Measurements from ENCODE around the gene SPRY1.
A peak's percentile ranks its signal among the peaks of the same experiment; 100 is the strongest.

The SPRY1 gene

GRCh38 chr4:123396307-123397143, at the start of gene SPRY1:
Gene SPRY1 (plus strand): TSS chr4:123396795. CDS start chr4:123401592, 4,797 bp downstream.
- H3K36me3 Mint-ChIP-seq (ENCODE audit: low read depth), result peaks cover 11% of the 10 kb centered on the region
- H3K9me3 Mint-ChIP-seq, result no peaks in the 10 kb centered on the region

GRCh38 chr4:123346951-123347350, 49.6 kb upstream of the SPRY1 start:
- Mint-ChIP-seq H3K4me1 (ENCODE audit: low read depth) (peaks cover 9% of the 10 kb centered on the region), H3K27me3 (ENCODE audit: low read depth) (peaks cover 11% of the 10 kb centered on the region), H3K27ac (no peak overlapping the region), H3K4me3 (no peak overlapping the region), H3K9me3 (no peaks in the 10 kb centered on the region), H3K36me3 (ENCODE audit: low read depth) (no peaks in the 10 kb centered on the region)

More at GRCh38 chr4:123396307-123397143, at the start of gene SPRY1:
- H3K27ac Mint-ChIP-seq, result peak within 1 kb of the TSS; percentile 69
- peaks cover 29% of the 10 kb centered on the region for H3K4me1 Mint-ChIP-seq (ENCODE audit: low read depth)
- H3K27me3 Mint-ChIP-seq (ENCODE audit: low read depth), result peaks cover 9% of the 10 kb centered on the region
- H3K4me3 Mint-ChIP-seq, result peak within 1 kb of the TSS; percentile 89

- H3K9me3 Mint-ChIP-seq, result no peaks in the 10 kb centered on the region
- no peak overlapping the region for H3K4me3 Mint-ChIP-seq
- no peak overlapping the region for H3K27ac Mint-ChIP-seq
- H3K4me1 Mint-ChIP-seq (ENCODE audit: low read depth), result peaks cover 17% of the 10 kb centered on the region
- peaks cover 13% of the 10 kb centered on the region for H3K27me3 Mint-ChIP-seq (ENCODE audit: low read depth)
- H3K36me3 Mint-ChIP-seq (ENCODE audit: low read depth), result no peaks in the 10 kb centered on the region
Observed at GRCh38 chr4:123348946-123349345, 47.6 kb upstream of the SPRY1 start.

- Mint-ChIP-seq H3K4me1 (ENCODE audit: low read depth) (peaks cover 17% of the 10 kb centered on the region), H3K27me3 (ENCODE audit: low read depth) (peaks cover 15% of the 10 kb centered on the region), H3K27ac (no peak overlapping the region), H3K4me3 (no peak overlapping the region), H3K36me3 (ENCODE audit: low read depth) (no peaks in the 10 kb centered on the region), H3K9me3 (no peaks in the 10 kb centered on the region)
Observed at GRCh38 chr4:123349421-123350190, 47.0 kb upstream of the SPRY1 start.

GRCh38 chr4:123350191-123350544, 46.4 kb upstream of the SPRY1 start:
- Mint-ChIP-seq H3K36me3 (ENCODE audit: low read depth) (no peaks in the 10 kb centered on the region), H3K4me3 (no peak overlapping the region), H3K4me1 (ENCODE audit: low read depth) (peaks cover 17% of the 10 kb centered on the region), H3K27ac (no peak overlapping the region), H3K27me3 (ENCODE audit: low read depth) (peaks cover 15% of the 10 kb centered on the region), H3K9me3 (no peaks in the 10 kb centered on the region)

- Mint-ChIP-seq H3K36me3 (ENCODE audit: low read depth) (no peaks in the 10 kb centered on the region), H3K4me1 (ENCODE audit: low read depth) (peaks cover 17% of the 10 kb centered on the region), H3K27ac (no peak overlapping the region), H3K27me3 (ENCODE audit: low read depth) (peaks cover 15% of the 10 kb centered on the region), H3K4me3 (no peak overlapping the region), H3K9me3 (no peaks in the 10 kb centered on the region)
Observed at GRCh38 chr4:123350726-123351125, 45.9 kb upstream of the SPRY1 start.

GRCh38 chr4:123351713-123352112, 44.9 kb upstream of the SPRY1 start:
- Mint-ChIP-seq H3K27ac (no peak overlapping the region), H3K9me3 (no peaks in the 10 kb centered on the region), H3K36me3 (ENCODE audit: low read depth) (no peaks in the 10 kb centered on the region), H3K27me3 (ENCODE audit: low read depth) (peaks cover 11% of the 10 kb centered on the region), H3K4me1 (ENCODE audit: low read depth) (peaks cover 12% of the 10 kb centered on the region), H3K4me3 (no peak overlapping the region)

- H3K4me3 Mint-ChIP-seq, result no peak overlapping the region
- H3K27me3 Mint-ChIP-seq (ENCODE audit: low read depth), result peaks cover 8% of the 10 kb centered on the region
- H3K27ac Mint-ChIP-seq, result no peak overlapping the region
- H3K9me3 Mint-ChIP-seq, result no peaks in the 10 kb centered on the region
- peaks cover 8% of the 10 kb centered on the region for H3K4me1 Mint-ChIP-seq (ENCODE audit: low read depth)
- H3K36me3 Mint-ChIP-seq (ENCODE audit: low read depth), result no peaks in the 10 kb centered on the region
Observed at GRCh38 chr4:123352240-123352945, 44.2 kb upstream of the SPRY1 start.

- H3K36me3 Mint-ChIP-seq (ENCODE audit: low read depth), result no peaks in the 10 kb centered on the region
- no peak overlapping the region for H3K4me3 Mint-ChIP-seq
- H3K4me1 Mint-ChIP-seq (ENCODE audit: low read depth), result peaks cover 8% of the 10 kb centered on the region
- peaks cover 8% of the 10 kb centered on the region for H3K27me3 Mint-ChIP-seq (ENCODE audit: low read depth)
- H3K9me3 Mint-ChIP-seq, result no peaks in the 10 kb centered on the region
- H3K27ac Mint-ChIP-seq, result no peak overlapping the region
Observed at GRCh38 chr4:123352966-123353365, 43.6 kb upstream of the SPRY1 start.

- Mint-ChIP-seq H3K4me3 (no peak overlapping the region), H3K27ac (no peak overlapping the region), H3K9me3 (no peaks in the 10 kb centered on the region), H3K36me3 (ENCODE audit: low read depth) (no peaks in the 10 kb centered on the region), H3K27me3 (ENCODE audit: low read depth) (peaks cover 8% of the 10 kb centered on the region), H3K4me1 (ENCODE audit: low read depth) (peaks cover 8% of the 10 kb centered on the region)
Observed at GRCh38 chr4:123353656-123354055, 42.9 kb upstream of the SPRY1 start.

GRCh38 chr4:123354701-123355100, 41.9 kb upstream of the SPRY1 start:
- no peak overlapping the region for H3K4me3 Mint-ChIP-seq
- H3K27ac Mint-ChIP-seq, result no peak overlapping the region
- H3K27me3 Mint-ChIP-seq (ENCODE audit: low read depth), result peaks cover 4% of the 10 kb centered on the region
- H3K9me3 Mint-ChIP-seq, result no peaks in the 10 kb centered on the region
- H3K36me3 Mint-ChIP-seq (ENCODE audit: low read depth), result no peaks in the 10 kb centered on the region
- H3K4me1 Mint-ChIP-seq (ENCODE audit: low read depth), result peaks cover 8% of the 10 kb centered on the region

GRCh38 chr4:123356921-123357320, 39.7 kb upstream of the SPRY1 start:
- peaks cover 8% of the 10 kb centered on the region for H3K4me1 Mint-ChIP-seq (ENCODE audit: low read depth)
- no peaks in the 10 kb centered on the region for H3K9me3 Mint-ChIP-seq
- no peaks in the 10 kb centered on the region for H3K36me3 Mint-ChIP-seq (ENCODE audit: low read depth)
- H3K27me3 Mint-ChIP-seq (ENCODE audit: low read depth), result peaks cover 4% of the 10 kb centered on the region
- no peak overlapping the region for H3K27ac Mint-ChIP-seq
- no peak overlapping the region for H3K4me3 Mint-ChIP-seq

GRCh38 chr4:123359449-123360315, 36.9 kb upstream of the SPRY1 start:
- no peak overlapping the region for H3K4me3 Mint-ChIP-seq
- no peak overlapping the region for H3K27ac Mint-ChIP-seq

More at GRCh38 chr4:123359449-123360315, 36.9 kb upstream of the SPRY1 start:
- Mint-ChIP-seq H3K27me3 (ENCODE audit: low read depth) (peaks cover under 1% of the 10 kb centered on the region), H3K36me3 (ENCODE audit: low read depth) (no peaks in the 10 kb centered on the region), H3K9me3 (no peaks in the 10 kb centered on the region), H3K4me1 (ENCODE audit: low read depth) (no peaks in the 10 kb centered on the region)

Data from T-helper 1 cell treated with Interleukin-12 subunit alpha and Interleukin-12 subunit beta and Interleukin-4 antibody, amounts not matched to agents 30 μg/mL and 1 μg/mL, for 36 hours (primary cell).